ENCODE results near the gene INO80.

Gene INO80

GRCh38 chr15:40942878-40943277 is 173.2 kb downstream of the INO80 start:
- DNase-seq: no peak

- DNase-seq: no peak
Measured at GRCh38 chr15:40942337-40942854, 173.7 kb downstream of the INO80 start.

- peak; percentile 61 for DNase-seq
Measured at GRCh38 chr15:40941528-40942336, 174.3 kb downstream of the INO80 start.

DNA sequence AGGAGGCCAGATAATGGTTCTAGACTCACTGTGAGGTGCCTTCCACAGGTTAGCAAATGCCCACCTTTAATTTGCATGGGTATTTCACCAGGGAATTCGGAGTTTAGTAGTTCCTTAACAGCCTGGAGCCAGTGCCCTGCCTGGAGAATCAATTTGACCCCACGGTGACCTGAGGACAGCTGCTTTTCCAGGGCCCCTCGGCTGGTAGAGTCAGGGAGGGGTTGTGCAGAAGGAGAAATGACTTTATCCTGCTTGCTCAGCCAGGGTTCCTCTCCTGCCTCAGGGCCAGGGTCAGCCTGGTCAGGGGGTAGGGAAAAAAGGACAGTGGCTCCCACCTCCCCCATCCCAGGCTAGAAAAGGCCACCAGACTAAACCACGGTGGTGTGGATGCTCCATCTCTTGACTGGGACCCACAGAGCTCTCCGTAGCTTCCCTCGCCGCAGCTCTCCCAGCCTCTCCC is 175.0 kb downstream of the INO80 start:
- no peak for DNase-seq

DNA sequence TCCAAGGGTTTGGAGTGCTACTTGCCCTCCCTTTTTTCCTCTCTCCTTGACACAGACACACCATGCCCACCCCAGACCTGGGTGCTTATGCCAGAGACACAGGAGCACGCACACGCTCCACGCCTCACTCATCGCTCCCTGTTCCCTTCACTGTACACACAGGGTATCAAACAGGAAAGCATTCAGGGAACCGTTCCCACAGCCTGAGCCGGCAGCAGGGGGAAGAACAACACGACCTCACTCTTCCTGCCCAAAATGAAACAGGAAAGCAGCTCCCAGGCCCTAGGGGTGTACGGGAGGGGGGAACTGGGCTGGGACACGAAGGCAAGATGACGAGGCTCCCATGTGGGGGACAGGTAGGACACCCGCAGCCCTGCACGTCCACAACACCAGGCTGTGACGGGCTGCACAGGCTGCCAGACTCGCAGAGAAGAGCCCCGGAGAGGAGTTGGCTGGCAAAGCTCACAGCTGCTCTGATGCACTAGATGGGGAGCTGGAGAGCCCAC is 175.7 kb downstream of the INO80 start:
- DNase-seq: no peak

DNA sequence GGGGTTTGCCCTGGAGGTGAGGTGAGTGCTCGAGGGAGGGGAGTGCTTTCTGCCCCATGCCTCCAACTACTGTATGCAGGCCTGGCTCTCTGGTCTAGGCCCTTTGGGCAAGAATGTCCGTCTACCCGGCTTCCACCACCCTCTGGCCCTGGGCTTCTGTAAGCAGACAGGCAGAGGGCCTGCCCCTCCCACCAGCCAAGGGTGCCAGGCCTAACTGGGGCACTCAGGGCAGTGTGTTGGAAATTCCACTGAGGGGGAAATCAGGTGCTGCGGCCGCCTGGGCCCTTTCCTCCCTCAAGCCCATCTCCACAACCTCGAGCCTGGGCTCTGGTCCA is 177.6 kb downstream of the INO80 start:
- no peak for DNase-seq

GRCh38 chr15:40937762-40938535 is 178.1 kb downstream of the INO80 start:
- no peak for DNase-seq

DNA sequence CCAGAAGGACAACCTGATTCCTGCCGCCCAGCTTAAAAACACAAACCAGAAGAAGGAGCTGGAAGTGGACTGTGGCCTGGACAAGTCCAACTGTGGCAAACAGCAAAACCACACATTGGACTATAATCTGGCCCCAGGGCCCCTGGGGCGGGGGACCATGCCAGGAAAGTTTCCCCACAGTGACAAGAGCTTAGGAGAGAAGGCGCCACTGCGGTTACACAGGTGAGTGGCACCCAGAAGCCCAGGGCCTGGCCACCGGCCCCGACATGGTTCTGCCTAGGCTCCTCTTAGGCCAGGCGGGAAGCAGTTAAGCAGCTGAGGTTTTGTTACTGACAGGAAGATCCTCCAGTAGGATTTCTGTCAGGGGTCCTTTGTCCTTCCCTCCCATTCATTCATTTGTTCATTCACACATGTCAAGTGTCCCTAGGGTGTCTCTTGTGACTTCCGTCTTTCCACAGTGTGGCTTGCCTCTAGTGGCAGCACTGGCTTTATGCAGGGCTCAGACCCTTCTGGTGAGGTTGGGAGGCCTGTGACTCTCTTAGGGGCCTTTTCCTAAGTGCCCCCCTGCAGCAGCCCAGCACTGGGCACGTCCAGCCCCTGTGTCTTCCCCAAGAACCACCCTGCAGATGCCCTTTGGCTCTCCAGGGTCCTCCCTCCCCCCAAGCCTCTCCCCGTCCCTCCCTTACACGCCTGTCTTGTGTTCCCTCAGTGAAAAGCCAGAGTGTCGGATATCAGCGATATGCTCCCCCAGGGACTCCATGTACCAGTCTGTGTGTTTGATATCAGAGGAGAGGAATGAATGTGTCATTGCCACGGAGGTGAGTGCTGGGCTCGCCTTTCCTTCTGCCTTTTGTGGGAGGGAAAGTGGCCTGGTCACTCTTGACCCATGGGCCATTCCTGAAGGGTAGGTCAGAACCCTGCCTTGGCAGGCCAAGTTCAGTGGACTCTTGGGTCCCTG is 179.1 kb downstream of the INO80 start:
- DNase-seq: no peak

DNA sequence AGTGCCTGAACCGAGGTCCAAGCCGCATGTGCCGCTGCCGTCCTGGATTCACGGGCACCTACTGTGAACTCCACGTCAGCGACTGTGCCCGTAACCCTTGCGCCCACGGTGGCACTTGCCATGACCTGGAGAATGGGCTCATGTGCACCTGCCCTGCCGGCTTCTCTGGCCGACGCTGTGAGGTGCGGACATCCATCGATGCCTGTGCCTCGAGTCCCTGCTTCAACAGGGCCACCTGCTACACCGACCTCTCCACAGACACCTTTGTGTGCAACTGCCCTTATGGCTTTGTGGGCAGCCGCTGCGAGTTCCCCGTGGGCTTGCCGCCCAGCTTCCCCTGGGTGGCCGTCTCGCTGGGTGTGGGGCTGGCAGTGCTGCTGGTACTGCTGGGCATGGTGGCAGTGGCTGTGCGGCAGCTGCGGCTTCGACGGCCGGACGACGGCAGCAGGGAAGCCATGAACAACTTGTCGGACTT is 179.8 kb downstream of the INO80 start:
- DNase-seq: no peak

GRCh38 chr15:40934457-40934856 is 181.6 kb downstream of the INO80 start:
- DNase-seq: no peak

DNA sequence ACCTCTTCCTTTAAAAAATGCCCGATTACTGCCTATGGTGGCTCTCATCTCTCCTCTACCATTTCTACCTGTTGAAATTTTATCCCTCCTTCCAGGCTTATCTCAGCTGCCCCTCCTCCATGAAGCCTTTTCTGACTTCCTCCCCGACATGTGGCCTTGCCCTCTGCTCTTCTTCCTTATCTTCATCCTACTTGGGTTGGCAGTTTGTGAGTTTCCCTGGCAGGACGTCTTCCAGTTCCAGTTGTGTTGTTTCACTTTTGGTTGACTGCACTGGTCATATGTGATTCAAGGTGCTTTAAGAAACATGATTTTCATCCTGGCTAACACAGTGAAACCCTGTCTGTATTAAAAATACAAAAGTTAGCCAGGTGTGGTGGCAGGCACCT is 182.6 kb downstream of the INO80 start:
- no peak for DNase-seq

GRCh38 chr15:40932649-40933516 is 183.2 kb downstream of the INO80 start:
- DNase-seq: no peak

DNA sequence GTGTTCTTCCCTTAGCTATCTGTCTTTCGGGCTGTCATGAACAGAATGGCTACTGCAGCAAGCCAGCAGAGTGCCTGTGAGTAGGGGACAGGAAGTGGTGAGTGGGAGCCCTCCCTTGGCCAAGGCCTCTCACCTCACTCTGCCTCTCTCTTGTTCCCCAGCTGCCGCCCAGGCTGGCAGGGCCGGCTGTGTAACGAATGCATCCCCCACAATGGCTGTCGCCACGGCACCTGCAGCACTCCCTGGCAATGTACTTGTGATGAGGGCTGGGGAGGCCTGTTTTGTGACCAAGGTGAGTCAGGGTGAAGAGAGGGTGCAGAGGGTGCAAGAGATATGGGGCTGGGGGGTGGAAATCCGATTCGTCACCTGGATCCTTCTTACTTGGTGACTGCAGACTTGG is 183.9 kb downstream of the INO80 start:
- no peak for DNase-seq

- no peak for DNase-seq
Measured at GRCh38 chr15:40931300-40932142, 184.6 kb downstream of the INO80 start.

DNA sequence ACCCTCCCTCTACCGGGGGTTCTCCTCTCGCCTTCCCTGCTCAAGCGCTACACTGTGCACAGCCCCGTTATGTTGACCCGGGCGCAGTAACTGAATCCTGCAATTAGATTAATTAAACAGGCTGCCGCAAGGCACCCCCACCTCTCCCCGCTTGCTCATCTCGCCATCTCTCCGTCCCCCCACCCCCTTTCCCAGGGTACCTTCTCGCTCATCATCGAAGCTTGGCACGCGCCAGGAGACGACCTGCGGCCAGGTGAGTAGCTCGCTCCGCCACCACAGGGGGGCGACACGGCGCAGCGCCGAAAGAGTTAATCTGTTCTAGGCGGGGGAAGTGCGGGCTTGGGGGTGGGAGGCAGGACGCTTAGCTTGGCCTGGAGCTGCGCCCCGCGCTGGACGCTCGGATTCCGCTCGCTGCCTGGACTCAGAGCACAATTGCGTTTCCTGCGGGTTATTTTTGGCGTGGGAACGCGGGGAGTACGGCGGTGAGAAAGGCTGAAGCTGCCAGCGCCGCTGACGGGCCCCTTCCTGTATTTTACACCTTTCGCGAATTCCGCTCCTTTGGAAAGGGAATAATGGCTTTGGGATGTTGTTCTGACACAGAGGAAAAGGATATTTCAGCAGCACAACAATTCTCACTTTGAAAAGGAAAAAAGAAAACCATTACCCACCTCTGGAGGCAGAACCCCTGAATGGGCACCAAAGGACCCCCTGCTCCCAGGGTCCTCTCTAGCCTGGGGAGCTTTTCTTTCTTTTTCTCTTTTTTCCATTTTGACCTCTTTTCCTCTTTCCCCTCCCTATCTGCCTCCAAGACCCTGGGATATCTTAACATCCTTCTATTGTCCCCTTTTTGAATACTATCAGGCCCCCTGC is 185.4 kb downstream of the INO80 start:
- peak; percentile 30 for DNase-seq

GRCh38 chr15:40929660-40930429 is 186.2 kb downstream of the INO80 start:
- DNase-seq: no peak

Data from activated gamma-delta T cell treated with Interleukin-2 at 50 U/mL for 16 hours (primary cell).